ENCODE results near the gene MEGF10. TPM values are rescaled to one million over a fixed set of nuclear protein-coding genes. Genes with fewer than 3 reads are reported as not detected.

Gene MEGF10
- total RNA-seq, 4 donors from 2014 or later: 0.27 to 5.4 (median 0.97) TPM

GRCh38 chr5:127400539-127400938 is 109.9 kb downstream of the MEGF10 start:
- no peaks in the 10 kb centered on the region for H3K36me3 ChIP-seq
- TF ChIP-seq, protein P1, sequence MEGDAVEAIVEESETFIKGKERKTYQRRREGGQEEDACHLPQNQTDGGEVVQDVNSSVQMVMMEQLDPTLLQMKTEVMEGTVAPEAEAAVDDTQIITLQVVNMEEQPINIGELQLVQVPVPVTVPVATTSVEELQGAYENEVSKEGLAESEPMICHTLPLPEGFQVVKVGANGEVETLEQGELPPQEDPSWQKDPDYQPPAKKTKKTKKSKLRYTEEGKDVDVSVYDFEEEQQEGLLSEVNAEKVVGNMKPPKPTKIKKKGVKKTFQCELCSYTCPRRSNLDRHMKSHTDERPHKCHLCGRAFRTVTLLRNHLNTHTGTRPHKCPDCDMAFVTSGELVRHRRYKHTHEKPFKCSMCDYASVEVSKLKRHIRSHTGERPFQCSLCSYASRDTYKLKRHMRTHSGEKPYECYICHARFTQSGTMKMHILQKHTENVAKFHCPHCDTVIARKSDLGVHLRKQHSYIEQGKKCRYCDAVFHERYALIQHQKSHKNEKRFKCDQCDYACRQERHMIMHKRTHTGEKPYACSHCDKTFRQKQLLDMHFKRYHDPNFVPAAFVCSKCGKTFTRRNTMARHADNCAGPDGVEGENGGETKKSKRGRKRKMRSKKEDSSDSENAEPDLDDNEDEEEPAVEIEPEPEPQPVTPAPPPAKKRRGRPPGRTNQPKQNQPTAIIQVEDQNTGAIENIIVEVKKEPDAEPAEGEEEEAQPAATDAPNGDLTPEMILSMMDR (IDR thresholded peaks at IDR 0.05): no peak
- no peak for TF ChIP-seq POLR2AphosphoS5 (IDR thresholded peaks at IDR 0.05)
- TF ChIP-seq EP300 (IDR thresholded peaks at IDR 0.05): no peak
- no peak for TF ChIP-seq POLR2A (IDR thresholded peaks at IDR 0.05)
- no peaks in the 10 kb centered on the region for H3K4me1 ChIP-seq
- ATAC-seq: no peak
- H3K4me3 ChIP-seq: no peak overlapping the region
- no peaks in the 10 kb centered on the region for H3K9me3 ChIP-seq
- 40% methylated on average over 1 of the region's 1 CpG; no CpG with 5 or more reads in 1 of the 2 donors for WGBS, 2 donors (ENCODE audit: low coverage in 1 of 2)
- no peak overlapping the region for H3K27ac ChIP-seq
- H3K27me3 ChIP-seq: no peaks in the 10 kb centered on the region

DNA sequence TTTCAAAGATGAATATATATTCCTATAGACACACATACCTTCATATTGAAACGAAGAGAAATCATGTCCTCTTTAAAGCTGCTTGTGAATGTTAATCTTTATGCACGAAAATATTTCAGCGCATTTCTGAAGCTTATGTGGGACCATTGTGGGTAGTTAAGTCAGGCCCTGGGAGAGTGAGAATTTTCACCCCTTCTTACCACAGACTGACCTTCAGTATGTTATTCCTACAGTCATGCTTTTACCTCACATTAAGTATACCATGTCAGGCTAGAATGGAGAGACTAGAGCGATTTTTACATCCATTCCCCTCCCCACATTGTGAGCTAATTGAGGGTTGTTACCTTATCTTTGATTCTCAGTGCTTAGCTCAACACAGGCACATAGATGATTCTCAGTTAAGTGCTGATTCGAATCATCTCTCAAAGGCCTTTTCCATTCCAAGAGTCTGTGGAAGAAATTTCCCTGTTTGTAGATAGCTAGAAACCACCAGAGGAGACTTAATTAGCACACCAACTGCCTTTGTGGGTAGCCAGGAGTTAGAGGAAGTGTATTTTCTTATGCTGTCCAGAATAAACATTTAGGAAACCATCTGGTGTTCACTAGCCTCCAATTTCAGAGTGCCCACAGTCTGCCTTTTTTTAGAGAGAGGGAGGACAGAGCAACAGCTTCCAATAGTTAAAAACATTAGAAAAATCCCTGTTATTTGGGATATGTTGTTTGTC is 110.5 kb downstream of the MEGF10 start:
- Histone ChIP-seq H3K9me3 (no peaks in the 10 kb centered on the region), H3K4me1 (no peaks in the 10 kb centered on the region), H3K27me3 (no peaks in the 10 kb centered on the region), H3K36me3 (no peaks in the 10 kb centered on the region), H3K4me3 (no peak overlapping the region), H3K27ac (no peak overlapping the region)
- TF ChIP-seq POLR2AphosphoS5 (IDR thresholded peaks at IDR 0.05) (no peak), POLR2A (IDR thresholded peaks at IDR 0.05) (no peak), EP300 (IDR thresholded peaks at IDR 0.05) (no peak)
- TF ChIP-seq, protein P1 (IDR thresholded peaks at IDR 0.05): no peak
- ATAC-seq: no peak
- 61 to 94% methylated on average over 5 of the region's 5 CpGs for WGBS, 2 donors (ENCODE audit: low coverage in 1 of 2)

GRCh38 chr5:127402361-127402760 is 111.8 kb downstream of the MEGF10 start:
- 59 to 74% methylated on average over 5 of the region's 5 CpGs for WGBS, 2 donors (ENCODE audit: low coverage in 1 of 2)
- H3K27ac ChIP-seq: no peak overlapping the region
- no peaks in the 10 kb centered on the region for H3K27me3 ChIP-seq
- no peaks in the 10 kb centered on the region for H3K36me3 ChIP-seq
- no peak for ATAC-seq
- H3K4me3 ChIP-seq: no peak overlapping the region
- H3K4me1 ChIP-seq: no peaks in the 10 kb centered on the region
- TF ChIP-seq POLR2AphosphoS5 (IDR thresholded peaks at IDR 0.05): no peak
- TF ChIP-seq EP300 (IDR thresholded peaks at IDR 0.05): no peak
- TF ChIP-seq POLR2A (IDR thresholded peaks at IDR 0.05): no peak
- TF ChIP-seq, protein P1 (IDR thresholded peaks at IDR 0.05): no peak
- no peaks in the 10 kb centered on the region for H3K9me3 ChIP-seq

GRCh38 chr5:127404190-127404589 is 113.6 kb downstream of the MEGF10 start:
- TF ChIP-seq POLR2AphosphoS5 (IDR thresholded peaks at IDR 0.05) (no peak), EP300 (IDR thresholded peaks at IDR 0.05) (no peak), POLR2A (IDR thresholded peaks at IDR 0.05) (no peak)
- TF ChIP-seq, protein P1 (IDR thresholded peaks at IDR 0.05): no peak
- H3K27me3 ChIP-seq: no peaks in the 10 kb centered on the region
- no peaks in the 10 kb centered on the region for H3K36me3 ChIP-seq
- no peak for ATAC-seq
- H3K27ac ChIP-seq: no peak overlapping the region
- WGBS, 2 donors (ENCODE audit: low coverage in 1 of 2): 94 to 97% methylated on average over 3 of the region's 3 CpGs
- no peaks in the 10 kb centered on the region for H3K4me1 ChIP-seq
- no peaks in the 10 kb centered on the region for H3K9me3 ChIP-seq
- H3K4me3 ChIP-seq: no peak overlapping the region

Data from gastroesophageal sphincter (tissue), 4 donors.